HG02610 (cell line): Measurements from ENCODE around the gene GMEB1.
"Not testable (repeated sequence)": the region's sequence is repeated elsewhere in the genome, so short reads cannot be mapped to it uniquely, and the experiment has no call there.

Experiments
- ATAC-seq: cut with Tn5 transposase; IDR thresholded peaks from one replicate; pipeline ENCODE4 v1.9.1; 2021; ENCODE audit warnings: mild to moderate bottlenecking, moderate library complexity; ENCODE audit not compliant: unreplicated experiment

GMEB1 gene

GRCh38 chr1:28744184-28744583 lies 75.6 kb downstream of the GMEB1 start:
- no peak for ATAC-seq

- ATAC-seq: no peak
Measured at GRCh38 chr1:28745653-28746173, 77.1 kb downstream of the GMEB1 start.

- no peak for ATAC-seq
Measured at GRCh38 chr1:28750330-28750729, 81.7 kb downstream of the GMEB1 start.

GRCh38 chr1:28750771-28751294 lies 82.2 kb downstream of the GMEB1 start:
- not testable (repeated sequence) for ATAC-seq

GRCh38 chr1:28751315-28752060 lies 82.9 kb downstream of the GMEB1 start:
- ATAC-seq: no peak

- no peak for ATAC-seq
Measured at GRCh38 chr1:28755701-28756100, 87.1 kb downstream of the GMEB1 start.

- no peak for ATAC-seq
Measured at GRCh38 chr1:28756846-28757245, 88.3 kb downstream of the GMEB1 start.

- ATAC-seq: no peak
Measured at GRCh38 chr1:28758420-28758819, 89.8 kb downstream of the GMEB1 start.

- ATAC-seq: no peak
Measured at GRCh38 chr1:28759257-28759656, 90.7 kb downstream of the GMEB1 start.

- ATAC-seq: no peak
Measured at GRCh38 chr1:28761189-28761588, 92.6 kb downstream of the GMEB1 start.

GRCh38 chr1:28766532-28767183 lies 98.1 kb downstream of the GMEB1 start:
- ATAC-seq: no peak
